ENCODE measurements around the gene TRERF1. TPM values are rescaled to one million over a fixed set of nuclear protein-coding genes. Genes with fewer than 3 reads are reported as not detected.

Gene TRERF1
- total RNA-seq, 1 donor from 2014 or later = 20.6 TPM

DNA sequence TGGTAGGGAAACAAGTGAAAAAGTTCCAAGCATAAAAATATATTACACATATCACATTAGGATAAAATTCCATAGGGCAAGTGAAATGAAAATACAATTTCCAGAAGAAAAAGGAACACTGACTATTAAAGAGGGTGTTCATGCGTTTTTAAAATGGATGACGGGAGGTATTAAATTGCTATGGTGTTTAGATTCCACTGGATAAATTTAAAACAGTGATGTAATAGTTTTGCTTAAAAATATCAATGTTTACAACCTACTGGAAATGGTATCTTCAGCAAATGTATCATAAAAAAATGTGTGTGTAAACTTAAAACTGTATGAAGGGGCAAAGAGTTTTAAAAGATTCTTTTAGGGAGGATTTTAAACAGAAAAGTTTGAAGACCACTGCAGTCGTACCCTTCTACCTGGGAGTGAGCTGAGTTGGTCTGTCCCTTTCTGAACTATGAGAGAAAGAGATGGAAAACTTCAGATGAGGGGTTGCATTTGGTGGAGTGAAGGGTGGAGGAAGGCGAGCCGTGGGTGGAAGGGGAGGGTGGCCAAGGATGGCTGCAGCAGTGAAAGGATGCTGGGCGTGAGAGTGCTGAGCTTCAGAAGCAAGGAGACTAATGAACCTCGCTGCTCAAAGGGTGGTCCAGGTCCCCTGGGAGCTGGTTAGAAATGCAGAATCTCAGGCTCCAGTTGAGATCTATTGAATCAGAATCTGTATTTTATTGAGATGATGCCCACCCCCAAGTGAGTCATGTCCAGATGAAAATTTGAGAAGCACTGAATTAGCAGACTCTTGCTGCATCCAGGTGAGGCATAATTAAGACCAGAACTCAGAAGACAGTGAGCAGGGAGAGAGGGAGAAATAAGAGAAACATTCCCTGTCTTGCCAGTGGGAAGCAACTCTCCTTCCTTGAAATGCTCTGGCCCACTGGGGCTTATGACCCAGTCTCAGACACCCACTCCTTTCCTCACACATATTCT, 179.6 kb downstream of the TRERF1 start:
- peaks cover 19% of the 10 kb centered on the region for H3K4me1 ChIP-seq
- H3K4me3 ChIP-seq = no peak overlapping the region
- H3K9me3 ChIP-seq = no peaks in the 10 kb centered on the region
- TF ChIP-seq POLR2A (IDR thresholded peaks at IDR 0.05) (no peak), POLR2AphosphoS5 (IDR thresholded peaks at IDR 0.05; ENCODE audit: insufficient read depth in 1 of 2, low read depth in 1 of 2) (no peak)
- TF ChIP-seq, protein P1, sequence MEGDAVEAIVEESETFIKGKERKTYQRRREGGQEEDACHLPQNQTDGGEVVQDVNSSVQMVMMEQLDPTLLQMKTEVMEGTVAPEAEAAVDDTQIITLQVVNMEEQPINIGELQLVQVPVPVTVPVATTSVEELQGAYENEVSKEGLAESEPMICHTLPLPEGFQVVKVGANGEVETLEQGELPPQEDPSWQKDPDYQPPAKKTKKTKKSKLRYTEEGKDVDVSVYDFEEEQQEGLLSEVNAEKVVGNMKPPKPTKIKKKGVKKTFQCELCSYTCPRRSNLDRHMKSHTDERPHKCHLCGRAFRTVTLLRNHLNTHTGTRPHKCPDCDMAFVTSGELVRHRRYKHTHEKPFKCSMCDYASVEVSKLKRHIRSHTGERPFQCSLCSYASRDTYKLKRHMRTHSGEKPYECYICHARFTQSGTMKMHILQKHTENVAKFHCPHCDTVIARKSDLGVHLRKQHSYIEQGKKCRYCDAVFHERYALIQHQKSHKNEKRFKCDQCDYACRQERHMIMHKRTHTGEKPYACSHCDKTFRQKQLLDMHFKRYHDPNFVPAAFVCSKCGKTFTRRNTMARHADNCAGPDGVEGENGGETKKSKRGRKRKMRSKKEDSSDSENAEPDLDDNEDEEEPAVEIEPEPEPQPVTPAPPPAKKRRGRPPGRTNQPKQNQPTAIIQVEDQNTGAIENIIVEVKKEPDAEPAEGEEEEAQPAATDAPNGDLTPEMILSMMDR (IDR thresholded peaks at IDR 0.05) = no peak
- intact Hi-C loops (cut with DNase I) = no loop called here
- peaks cover 0 to 19% of the 10 kb centered on the region in 2 donors for H3K36me3 ChIP-seq
- H3K27ac ChIP-seq = no peak overlapping the region
- H3K27me3 ChIP-seq = no peaks in the 10 kb centered on the region
- DNase-seq (ENCODE audit: extremely low spot score in 2 of 2) = no peak

DNA sequence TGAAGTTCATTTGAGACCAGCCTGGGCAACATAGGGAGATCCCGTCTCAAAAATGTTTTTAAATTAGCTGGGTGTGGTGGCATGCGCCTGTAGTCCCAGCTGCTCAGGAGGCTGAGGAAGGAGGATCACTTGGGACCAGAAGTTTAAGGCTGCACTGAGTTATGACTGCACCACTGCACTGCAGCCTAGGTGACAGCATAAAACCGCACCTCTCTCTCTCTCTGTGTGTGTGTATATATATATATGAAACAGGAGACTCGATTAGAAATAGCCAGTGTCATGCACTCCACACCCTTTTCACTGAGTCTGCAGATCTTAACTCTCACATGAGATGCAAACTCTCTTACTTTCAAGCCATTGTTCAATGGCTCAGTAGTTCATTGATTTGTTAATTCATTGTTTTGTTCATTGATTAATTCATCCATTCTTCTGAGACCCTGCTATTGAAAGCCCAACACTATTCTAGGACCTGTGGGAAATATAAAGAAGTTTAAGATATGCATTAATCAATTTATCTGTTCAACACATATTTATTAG, 181.7 kb downstream of the TRERF1 start:
- Histone ChIP-seq H3K27me3 (no peaks in the 10 kb centered on the region), H3K27ac (no peak overlapping the region), H3K36me3 (peaks cover 0 to 19% of the 10 kb centered on the region in 2 donors), H3K9me3 (no peaks in the 10 kb centered on the region), H3K4me3 (no peak overlapping the region), H3K4me1 (peaks cover 2% of the 10 kb centered on the region)
- no peak for DNase-seq (ENCODE audit: extremely low spot score in 2 of 2)
- intact Hi-C loops (cut with DNase I) = loop anchor here (10.0 kb wide), 2 partner anchors 185 to 265 kb away; partner anchors contain the start of gene TRERF1
- no peak for TF ChIP-seq POLR2A (IDR thresholded peaks at IDR 0.05)
- TF ChIP-seq POLR2AphosphoS5 (IDR thresholded peaks at IDR 0.05; ENCODE audit: insufficient read depth in 1 of 2, low read depth in 1 of 2) = no peak
- TF ChIP-seq, protein P1 (IDR thresholded peaks at IDR 0.05) = no peak

DNA sequence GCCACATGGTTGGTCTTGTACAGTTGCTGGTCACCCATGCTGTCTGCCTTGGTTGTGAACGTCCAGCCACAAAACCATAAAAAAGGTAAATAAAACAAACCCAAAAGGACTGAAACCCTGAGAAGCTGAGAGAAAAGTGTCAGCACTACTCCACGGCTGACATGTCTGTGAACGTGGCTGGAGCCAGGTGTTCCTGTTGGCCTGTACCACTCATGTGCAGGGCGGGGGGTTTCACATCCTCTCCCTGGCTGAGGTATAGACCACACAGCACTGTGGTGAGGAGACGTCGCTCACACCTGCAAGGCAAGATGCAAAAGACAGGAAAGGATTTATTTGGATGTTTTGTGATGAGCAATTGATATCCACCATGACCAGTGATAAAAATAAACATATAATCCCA, 182.2 kb downstream of the TRERF1 start:
- Histone ChIP-seq H3K4me3 (no peak overlapping the region), H3K4me1 (peaks cover 7% of the 10 kb centered on the region), H3K9me3 (no peaks in the 10 kb centered on the region), H3K36me3 (peaks cover 0 to 21% of the 10 kb centered on the region in 2 donors), H3K27me3 (no peaks in the 10 kb centered on the region), H3K27ac (no peak overlapping the region)
- intact Hi-C loops (cut with DNase I) = loop anchor here (10.0 kb wide), 2 partner anchors 185 to 265 kb away; partner anchors contain the start of gene TRERF1
- DNase-seq (ENCODE audit: extremely low spot score in 2 of 2) = no peak
- TF ChIP-seq, protein P1 (IDR thresholded peaks at IDR 0.05) = no peak
- TF ChIP-seq POLR2A (IDR thresholded peaks at IDR 0.05) (no peak), POLR2AphosphoS5 (IDR thresholded peaks at IDR 0.05; ENCODE audit: insufficient read depth in 1 of 2, low read depth in 1 of 2) (no peak)

DNA sequence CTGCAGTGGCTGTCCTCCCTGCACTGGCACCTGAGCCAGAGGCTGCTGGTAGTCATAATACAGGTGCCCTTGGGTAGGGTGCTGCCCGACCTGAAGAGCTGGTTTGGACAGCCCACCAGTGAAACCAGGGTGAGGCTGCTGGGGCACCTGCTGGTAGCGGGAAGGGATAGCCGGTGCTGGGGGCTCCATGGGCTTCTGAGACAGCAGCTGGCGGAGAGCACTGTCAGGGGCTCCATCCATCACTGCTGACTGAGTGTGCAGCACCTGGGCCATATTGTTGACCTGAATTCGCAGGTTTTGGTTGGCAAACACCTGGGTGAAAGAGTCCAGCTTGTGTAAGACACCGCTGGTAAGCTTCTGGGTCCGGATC, 182.9 kb downstream of the TRERF1 start:
- Histone ChIP-seq H3K36me3 (peaks cover 0 to 24% of the 10 kb centered on the region in 2 donors), H3K4me3 (no peak overlapping the region), H3K27ac (no peak overlapping the region), H3K9me3 (no peaks in the 10 kb centered on the region), H3K4me1 (peaks cover 12% of the 10 kb centered on the region), H3K27me3 (no peaks in the 10 kb centered on the region)
- no peak for DNase-seq (ENCODE audit: extremely low spot score in 2 of 2)
- no peak for TF ChIP-seq POLR2A (IDR thresholded peaks at IDR 0.05)
- no peak for TF ChIP-seq POLR2AphosphoS5 (IDR thresholded peaks at IDR 0.05; ENCODE audit: insufficient read depth in 1 of 2, low read depth in 1 of 2)
- TF ChIP-seq, protein P1 (IDR thresholded peaks at IDR 0.05) = no peak
- intact Hi-C loops (cut with DNase I) = loop anchor here (10.0 kb wide), 2 partner anchors 186 to 266 kb away; partner anchors contain the start of gene TRERF1
